Astrocyte (in vitro differentiated cells and primary cell): ENCODE data around the gene ASXL1.

Experiments
- CTCF ChIP-seq: IDR thresholded peaks from 2 replicates; pipeline ENCODE4 v1.5.1; 2011; ENCODE audit warnings: low read depth, mild to moderate bottlenecking, inconsistent platforms, low read length, moderate library complexity; ENCODE audit not compliant: insufficient read depth
- EZH2 ChIP-seq: IDR thresholded peaks from 2 replicates; pipeline ENCODE4 v1.6.1; 2012; ENCODE audit warnings: mild to moderate bottlenecking, low read length, inconsistent platforms; ENCODE audit not compliant: insufficient read depth

- TF ChIP-seq CTCF: no peak
- no peak for TF ChIP-seq EZH2
These were observed 74.1 kb downstream of the ASXL1 start for GRCh38 chr20:32432277-32432676.
